ENCODE results near the gene ZNF296.

- TF ChIP-seq POLR2A (IDR thresholded peaks at IDR 0.05; ENCODE audit: low read length) (no peak), GATA1 (IDR thresholded peaks at IDR 0.05; ENCODE audit: low read depth, low read length) (no peak)
Measured at GRCh38 chr19:45099467-45100191, 23.4 kb upstream of the ZNF296 start.

Measured in erythroblast (primary cell).